GM12878 (cell line): ENCODE measurements around the gene LONRF3. TPM values are rescaled to one million over a fixed set of nuclear protein-coding genes. Genes with fewer than 3 reads are reported as not detected.

Experiments
- ATAC-seq: fragments of 200-7000 bp; cut with Tn5 transposase; 3 replicates; pipeline ENCODE4 v1.9.1; 2020; ENCODE audit warnings: mild to moderate bottlenecking, moderate library complexity
- BruUV-seq: library from RNA; stranded (reverse); fragments of 400-500 nt; replicated peaks from 2 replicates; lab custom pipeline; 2021; lab: Mats Ljungman, UMichigan
- CTCF ChIA-PET: fragments of 300-600 bp; sonication (Branson Sonifier 250); formaldehyde crosslinking; extraction: SDS; loops from one replicate; lab custom pipeline; 2021; ENCODE audit warnings: inconsistent platforms; lab: Yijun Ruan, JAX
- POLR2A ChIA-PET: fragments of 350-600 bp; formaldehyde crosslinking; extraction: SDS; loops from one replicate; lab custom pipeline; 2021; ENCODE audit warnings: inconsistent platforms; lab: Charles Lee
- RAD21 ChIA-PET: fragments of 300-600 bp; sonication (Branson Sonifier 250); formaldehyde crosslinking; loops from one replicate; lab custom pipeline; 2023; ENCODE audit warnings: antibody characterized with exemption; ENCODE audit not compliant: unreplicated experiment; lab: Charles Lee
- SMC1A ChIA-PET: fragments of 300-600 bp; sonication (Branson Sonifier 250); formaldehyde crosslinking; loops from one replicate; lab custom pipeline; 2023; ENCODE audit not compliant: unreplicated experiment, uncharacterized antibody; lab: Charles Lee
- DNase-seq: peaks from one replicate; pipeline ENCODE4 v3.0.0-alpha.2; 2011; ENCODE audit warnings: low read depth, low spot score
- FAIRE-seq: peaks from 3 replicates; lab custom pipeline; 2011; peaks lifted over from hg19 to GRCh38; lab: Jason Lieb, UNC
- H2AFZ ChIP-seq: 2 replicates; pipeline ENCODE4 v1.6.0; 2011; ENCODE audit warnings: low read depth, low read length, control low read depth; ENCODE audit not compliant: control insufficient read depth
- H3K27ac ChIP-seq: 2 replicates; pipeline ENCODE4 v1.5.1; 2011; ENCODE audit warnings: control low read depth; ENCODE audit not compliant: control insufficient read depth, insufficient read depth
- H3K27me3 ChIP-seq, 2 experiments: replicated peaks in 1 of 2; 2 replicates each; pipeline versions ENCODE4 v1.6.0 to v1.6.1; 2011; ENCODE audit warnings: low read length in 1 of 2; ENCODE audit not compliant: control insufficient read depth in 2 of 2, insufficient read depth in 2 of 2
- H3K36me3 ChIP-seq, 2 experiments: 2 replicates each; pipeline ENCODE4 v1.5.1; 2011; ENCODE audit warnings: low read length in 1 of 2; ENCODE audit not compliant: control insufficient read depth in 2 of 2, insufficient read depth in 2 of 2
- H3K4me1 ChIP-seq: 2 replicates; pipeline ENCODE4 v1.6.1; 2011; ENCODE audit warnings: mild to moderate bottlenecking, low read length, moderate library complexity, mixed read lengths; ENCODE audit not compliant: control insufficient read depth, insufficient read depth
- H3K4me2 ChIP-seq: 2 replicates; pipeline ENCODE4 v1.6.0; 2011; ENCODE audit warnings: control low read depth; ENCODE audit not compliant: control insufficient read depth, insufficient read depth
- H3K4me3 ChIP-seq: fragments of 200-600 bp; sonication (generic); 2 replicates; pipeline ENCODE4 v1.5.1; 2016
- H3K79me2 ChIP-seq: 2 replicates; pipeline ENCODE4 v1.6.0; 2011; ENCODE audit warnings: low read length; ENCODE audit not compliant: control insufficient read depth, insufficient read depth
- H3K9ac ChIP-seq: 2 replicates; pipeline ENCODE4 v1.8.0; 2011; ENCODE audit warnings: low read length, control low read depth, mixed read lengths; ENCODE audit not compliant: control insufficient read depth, insufficient read depth
- H3K9me3 ChIP-seq: replicated peaks from 3 replicates; pipeline ENCODE4 v1.5.1; 2011; ENCODE audit warnings: mild to moderate bottlenecking, low read length; ENCODE audit not compliant: control insufficient read depth, insufficient read depth
- H4K20me1 ChIP-seq: 2 replicates; pipeline ENCODE4 v1.6.0; 2011; ENCODE audit not compliant: control insufficient read depth, insufficient read depth
- ATF7 ChIP-seq: fragments of 450-650 bp; IDR thresholded peaks from 2 replicates; pipeline ENCODE4 v1.6.1; 2016; ENCODE audit warnings: low read depth, mild to moderate bottlenecking
- BMI1 ChIP-seq: fragments of 450-650 bp; IDR thresholded peaks from 2 replicates; pipeline ENCODE4 v1.6.1; 2016; ENCODE audit warnings: mild to moderate bottlenecking, moderate library complexity, borderline replicate concordance
- EP300 ChIP-seq, 2 experiments: fragments of 150-350 bp in 1 of 2; IDR thresholded peaks; 2 replicates each; pipeline ENCODE4 v1.6.1; 2011 to 2012; ENCODE audit warnings: low read depth in 2 of 2, low read length in 2 of 2, borderline replicate concordance in 1 of 2, improper control_type of control experiment in 1 of 2, inconsistent platforms in 1 of 2; ENCODE audit not compliant: control insufficient read depth in 1 of 2
- HDAC6 ChIP-seq: fragments of 200-600 bp; sonication (generic); IDR thresholded peaks from one replicate; pipeline ENCODE4 v1.8.0; 2017; ENCODE audit warnings: antibody characterized with exemption; ENCODE audit not compliant: unreplicated experiment
- IRF3 ChIP-seq: fragments of 450-650 bp; IDR thresholded peaks from 2 replicates; pipeline ENCODE4 v1.6.1; 2014; ENCODE audit warnings: mild to moderate bottlenecking
- JUND ChIP-seq: IDR thresholded peaks from 2 replicates; pipeline ENCODE4 v1.6.1; 2012; ENCODE audit warnings: low read depth, mild to moderate bottlenecking, low read length, improper control_type of control experiment, moderate library complexity
- KDM1A ChIP-seq: fragments of 200-600 bp; sonication (generic); IDR thresholded peaks from 2 replicates; pipeline ENCODE4 v1.6.1; 2016; ENCODE audit warnings: borderline replicate concordance
- MEF2A ChIP-seq: IDR thresholded peaks from 2 replicates; pipeline ENCODE4 v1.6.1; 2011; ENCODE audit warnings: low read depth, mild to moderate bottlenecking, low read length, moderate library complexity; ENCODE audit not compliant: insufficient read depth
- PAX5 ChIP-seq: IDR thresholded peaks from 2 replicates; pipeline ENCODE4 v1.6.1; 2011; ENCODE audit warnings: low read depth, low read length, borderline replicate concordance
- PRDM15 ChIP-seq: fragments of 450-650 bp; formaldehyde crosslinking; IDR thresholded peaks from 2 replicates; pipeline ENCODE4 v1.4.0; 2020; ENCODE audit warnings: mild to moderate bottlenecking, moderate library complexity
- RBBP5 ChIP-seq: fragments of 200-600 bp; sonication (generic); conservative IDR thresholded peaks from 2 replicates; pipeline ENCODE4 v1.6.1; 2016
- RFX5 ChIP-seq: IDR thresholded peaks from 2 replicates; pipeline ENCODE4 v1.6.1; 2011; ENCODE audit warnings: low read depth, low read length, improper control_type of control experiment
- SKIL ChIP-seq: fragments of 450-650 bp; IDR thresholded peaks from 2 replicates; pipeline ENCODE4 v1.6.1; 2017; ENCODE audit warnings: mild to moderate bottlenecking, low read depth, inconsistent platforms; ENCODE audit not compliant: poor library complexity, severe bottlenecking
- TARDBP ChIP-seq: IDR thresholded peaks from 2 replicates; pipeline ENCODE4 v1.6.1; 2016; ENCODE audit warnings: borderline replicate concordance
- TBL1XR1 ChIP-seq: IDR thresholded peaks from 2 replicates; pipeline ENCODE4 v1.6.1; 2012; ENCODE audit warnings: low read depth, low read length, improper control_type of control experiment
- WGBS: methylation state at CpG from one replicate; pipeline ENCODE4 v1.1.6; 2016; ENCODE audit warnings: low lambda C conversion rate; ENCODE audit not compliant: insufficient replicate concordance, insufficient coverage; ENCODE audit errors: missing lambda C conversion rate; 5-methylcytosine and 5-hydroxymethylcytosine counted together
- in situ Hi-C: fragments of 300-500 bp; cut with MboI; formaldehyde crosslinking; loops from 9 replicates; pipeline ENCODE4 v1.14.3; 2018; ENCODE audit warnings: mixed read lengths
- intact Hi-C: fragments of 100-400 bp; cut with micrococcal nuclease; formaldehyde crosslinking; loops from one replicate; pipeline ENCODE4 v1.14.2; 2022; ENCODE audit not compliant: unreplicated experiment
- polyA plus RNA-seq, 11 experiments: library from polyadenylated mRNA; depleted of rRNA in 4 of 11; unstranded in 6 of 11; stranded (reverse) in 5 of 11; fragments of >200 nt; fragmentation: Nextera tagmentation in 4 of 11; fragmentation: Illumina TruSeq in 1 of 11; extraction: Ambion mirVana in 4 of 11; extraction: Trizol in 1 of 11; gene quantifications; 1 replicate in 1 of 11; 2 replicates in 10 of 11; pipeline versions ENCODE4 v1.2.1 to v1.2.3, GENCODE V29; 2011 to 2016; ENCODE audit warnings: inconsistent platforms in 2 of 11, missing spikeins in 2 of 11, low read depth in 1 of 11
- total RNA-seq, 4 experiments: library from RNA; depleted of rRNA in 3 of 4; stranded (reverse); fragments of >200 nt in 3 of 4; fragmentation: Illumina TruSeq in 1 of 4; extraction: Trizol in 1 of 4; gene quantifications; 2 replicates each; pipeline versions ENCODE4 v1.2.1 to v1.2.3, GENCODE V29; 2013 to 2021

The LONRF3 gene
- total and polyA plus RNA-seq, 10 of the 15 experiments (the other 5 are each of a cell fraction or from before 2014, with no cell fraction given), result 0.05 to 0.23 (median 0.09) TPM; not detected in 3

- POLR2A ChIA-PET, result no interaction called here
These were observed 3.0 kb downstream of the LONRF3 start for GRCh38 chrX:118977424-118977823.

GRCh38 chrX:118978451-118978850 is 4.0 kb downstream of the LONRF3 start:
- SMC1A ChIA-PET, result no interaction called here
- H3K4me2 ChIP-seq, result no peak overlapping the region
- BruUV-seq, result no TSS peak
- no peak for ATAC-seq
- H3K27me3 ChIP-seq, result peaks cover 2 to 12% of the 10 kb centered on the region in 2 experiments
- CTCF ChIA-PET, result interaction anchor here (0.6 kb wide), 1 partner anchor 508 kb away, joined by 3 read pairs; no protein-coding TSS in a partner anchor
- RAD21 ChIA-PET, result no interaction called here
- H3K27ac ChIP-seq, result no peak overlapping the region
- no peak overlapping the region for H2AFZ ChIP-seq
- H3K9ac ChIP-seq, result no peak overlapping the region
- in situ Hi-C loops (no loop called here), intact Hi-C loops (no loop called here)
- H3K36me3 ChIP-seq, result no peaks in the 10 kb centered on the region
- H3K4me1 ChIP-seq, result no peaks in the 10 kb centered on the region
- FAIRE-seq, result no peak
- POLR2A ChIA-PET, result no interaction called here
- no peak for DNase-seq
- no peak overlapping the region for H3K4me3 ChIP-seq
- no peaks in the 10 kb centered on the region for H4K20me1 ChIP-seq
- no peaks in the 10 kb centered on the region for H3K79me2 ChIP-seq
- H3K9me3 ChIP-seq, result no peaks in the 10 kb centered on the region; the same call in 2 of the 3 replicates
- TF ChIP-seq BMI1 (no peak), SKIL (no peak), RBBP5 (no peak), RFX5 (no peak), IRF3 (no peak), PRDM15 (no peak), EP300 (IDR thresholded peaks at IDR 0.05; ENCODE audit: borderline replicate concordance in 1 of 2, control insufficient read depth in 1 of 2, low read depth in 2 of 2, low read length in 2 of 2) (no peak), JUND (no peak)

More at GRCh38 chrX:118977424-118977823, 3.0 kb downstream of the LONRF3 start:
- SMC1A ChIA-PET, result no interaction called here
- Histone ChIP-seq H3K9me3 (no peaks in the 10 kb centered on the region; the same call in 2 of the 3 replicates), H3K79me2 (no peaks in the 10 kb centered on the region), H3K27me3 (peaks cover 2 to 12% of the 10 kb centered on the region in 2 experiments), H3K4me2 (no peak overlapping the region), H2AFZ (no peak overlapping the region), H3K4me3 (no peak overlapping the region), H3K36me3 (no peaks in the 10 kb centered on the region), H4K20me1 (no peaks in the 10 kb centered on the region), H3K4me1 (no peaks in the 10 kb centered on the region), H3K27ac (no peak overlapping the region), H3K9ac (no peak overlapping the region)
- intact Hi-C loops (no loop called here), in situ Hi-C loops (no loop called here)
- no peak for FAIRE-seq
- RAD21 ChIA-PET, result no interaction called here
- 39% methylated on average over 3 of the region's 3 CpGs for WGBS
- no peak for DNase-seq
- no peak for ATAC-seq
- no TSS peak for BruUV-seq
- CTCF ChIA-PET, result no interaction called here
- TF ChIP-seq HDAC6, result no peak
- TF ChIP-seq ATF7, result no peak
- no peak for TF ChIP-seq MEF2A
- TF ChIP-seq PAX5, result no peak
- no peak for TF ChIP-seq TBL1XR1
- TF ChIP-seq KDM1A, result no peak
- no peak for TF ChIP-seq TARDBP
